Measurements from ENCODE around the gene RHBDL3.

- TF ChIP-seq CTCF (IDR thresholded peaks at IDR 0.05) (no peak), EP300 (IDR thresholded peaks at IDR 0.05; ENCODE audit: low read depth) (no peak), POLR2A (IDR thresholded peaks at IDR 0.05) (no peak)
These were observed 67.6 kb downstream of the RHBDL3 start for GRCh38 chr17:32333187-32333586.
